GM21576 (cell line): ENCODE measurements around the gene TMEM97.
"Not testable (repeated sequence)": the region's sequence is repeated elsewhere in the genome, so short reads cannot be mapped to it uniquely, and the experiment has no call there.

Source experiments
- ATAC-seq: cut with Tn5 transposase; IDR thresholded peaks from one replicate; pipeline ENCODE4 v1.9.1; 2021; ENCODE audit warnings: mild to moderate bottlenecking, moderate library complexity; ENCODE audit not compliant: unreplicated experiment

The TMEM97 gene

GRCh38 chr17:28335959-28336871 is 17.2 kb downstream of the TMEM97 start:
- ATAC-seq: no peak

DNA sequence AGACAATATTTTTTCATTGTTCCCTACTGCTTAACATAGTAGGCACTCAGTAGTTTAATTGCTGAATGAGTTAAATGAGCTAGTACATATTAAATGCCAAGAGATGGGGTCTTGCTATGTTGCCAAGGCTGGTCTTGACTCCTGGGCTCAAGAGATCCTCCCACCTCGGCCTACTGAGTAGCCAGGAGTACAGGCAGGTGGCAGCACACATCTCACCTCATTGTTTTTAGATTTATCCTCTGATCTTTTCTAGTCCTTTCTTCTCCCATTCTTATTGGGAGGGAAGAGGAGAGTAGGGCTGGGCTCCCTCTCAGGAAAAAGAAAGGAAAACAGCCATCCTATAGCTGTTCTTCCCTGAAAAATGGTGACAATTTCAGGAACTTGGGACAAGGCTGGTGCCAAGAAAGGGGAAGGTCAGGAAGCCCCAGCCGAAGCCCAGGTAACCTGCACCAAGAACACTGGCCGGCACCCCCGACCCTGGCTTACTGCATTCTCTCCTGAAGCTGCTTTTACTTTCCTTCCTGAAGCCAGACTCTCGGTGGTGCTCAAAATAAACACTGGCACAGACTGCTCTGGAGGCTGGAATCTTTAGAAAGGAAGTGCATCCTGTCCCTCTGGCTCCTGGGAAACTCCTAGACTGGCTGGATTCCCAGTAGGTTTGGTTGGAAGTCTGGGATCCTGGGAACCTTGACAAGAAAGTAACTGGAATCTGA is 19.2 kb downstream of the TMEM97 start:
- ATAC-seq: no peak

DNA sequence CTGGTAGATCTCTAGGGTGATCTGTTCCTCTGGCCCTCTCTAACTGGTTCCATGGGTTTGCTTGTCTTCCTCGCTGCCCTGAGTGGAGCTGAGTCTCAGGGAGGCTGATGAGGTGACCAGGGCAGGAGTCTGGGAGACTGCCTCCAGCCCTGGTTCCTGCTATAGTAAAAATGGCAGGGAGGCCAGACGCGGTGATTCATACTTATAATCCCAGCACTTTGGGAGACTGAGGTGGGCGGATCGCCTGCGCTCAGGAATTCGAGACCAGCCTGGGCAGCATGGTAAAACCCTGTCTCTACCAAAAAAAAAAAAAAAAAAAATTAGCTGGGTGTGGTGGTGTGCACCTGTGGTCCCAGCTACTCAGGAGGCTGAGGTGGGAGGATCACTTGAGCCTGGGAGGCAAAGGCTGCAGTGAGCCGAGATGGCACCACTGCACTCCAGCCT is 19.8 kb downstream of the TMEM97 start:
- not testable (repeated sequence) for ATAC-seq

DNA sequence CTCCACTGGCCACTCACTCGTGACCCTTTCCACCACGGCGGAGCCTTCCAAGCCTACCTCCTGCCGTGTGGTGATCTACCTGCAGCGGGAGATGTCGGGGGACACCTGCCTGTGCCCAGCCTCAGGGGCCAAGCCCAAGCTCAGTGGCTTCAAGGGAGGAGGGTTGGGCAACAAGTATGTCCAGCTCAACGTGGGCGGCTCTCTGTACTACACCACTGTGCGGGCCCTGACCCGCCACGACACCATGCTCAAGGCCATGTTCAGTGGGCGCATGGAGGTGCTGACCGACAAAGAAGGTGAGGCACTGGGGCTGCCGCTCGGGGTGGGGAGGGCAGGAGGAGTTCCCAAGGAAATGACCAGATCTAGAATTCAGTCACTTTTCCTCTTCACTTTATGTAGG is 20.4 kb downstream of the TMEM97 start:
- ATAC-seq: no peak

GRCh38 chr17:28340374-28340773 is 21.4 kb downstream of the TMEM97 start:
- ATAC-seq: no peak

GRCh38 chr17:28341516-28341915 is 22.5 kb downstream of the TMEM97 start:
- ATAC-seq: no peak

GRCh38 chr17:28342313-28342712 is 23.3 kb downstream of the TMEM97 start:
- no peak for ATAC-seq

GRCh38 chr17:28343491-28343932 is 24.5 kb downstream of the TMEM97 start:
- ATAC-seq: no peak

GRCh38 chr17:28344011-28344410 is 25.0 kb downstream of the TMEM97 start:
- no peak for ATAC-seq

DNA sequence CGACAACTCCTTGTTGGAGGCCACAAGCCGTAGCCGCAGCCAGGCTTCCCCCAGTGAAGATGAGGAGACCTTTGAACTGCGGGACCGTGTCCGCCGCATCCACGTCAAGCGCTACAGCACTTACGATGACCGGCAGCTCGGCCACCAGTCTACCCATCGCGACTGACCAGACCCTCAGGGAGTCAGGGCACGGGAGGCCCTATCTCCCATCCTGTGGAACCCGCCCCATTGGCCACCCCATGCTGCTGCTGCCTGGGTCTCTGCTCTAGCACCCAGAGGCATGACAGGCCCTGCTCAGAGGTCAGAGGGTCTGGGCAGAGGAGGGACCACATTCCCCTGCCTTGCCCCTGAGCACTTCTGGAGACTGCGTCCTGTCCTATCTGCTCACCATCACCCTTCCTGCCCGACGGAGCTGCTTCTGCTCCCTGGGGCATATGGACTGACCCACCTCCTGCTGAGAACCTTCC is 25.5 kb downstream of the TMEM97 start:
- no peak for ATAC-seq

GRCh38 chr17:28345419-28346198 is 26.6 kb downstream of the TMEM97 start:
- no peak for ATAC-seq

GRCh38 chr17:28346199-28346580 is 27.2 kb downstream of the TMEM97 start:
- no peak for ATAC-seq

GRCh38 chr17:28346746-28347246 is 27.8 kb downstream of the TMEM97 start:
- no peak for ATAC-seq

- no peak for ATAC-seq
Observed at GRCh38 chr17:28347261-28347891, 28.4 kb downstream of the TMEM97 start.

DNA sequence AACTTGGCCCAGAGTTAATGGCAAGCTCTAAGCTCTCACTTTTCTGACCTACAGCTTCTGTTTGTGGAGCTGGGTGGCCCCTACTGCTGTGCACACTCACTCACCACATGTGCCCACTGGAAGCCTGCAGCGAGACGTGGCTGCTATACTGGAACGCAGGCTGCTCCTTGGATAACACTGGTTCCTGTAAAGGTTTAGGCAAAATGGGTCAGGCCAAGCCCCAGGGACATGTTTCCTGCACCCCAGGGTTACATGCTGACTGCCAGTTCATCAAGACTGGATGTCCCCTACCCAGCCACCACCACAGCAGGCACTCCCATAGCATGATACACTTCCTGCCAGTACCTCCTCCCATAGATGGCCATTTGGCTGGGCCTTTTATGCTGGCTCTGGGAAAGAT is 30.0 kb downstream of the TMEM97 start:
- ATAC-seq: no peak

- ATAC-seq: no peak
Observed at GRCh38 chr17:28350271-28350670, 31.3 kb downstream of the TMEM97 start.

DNA sequence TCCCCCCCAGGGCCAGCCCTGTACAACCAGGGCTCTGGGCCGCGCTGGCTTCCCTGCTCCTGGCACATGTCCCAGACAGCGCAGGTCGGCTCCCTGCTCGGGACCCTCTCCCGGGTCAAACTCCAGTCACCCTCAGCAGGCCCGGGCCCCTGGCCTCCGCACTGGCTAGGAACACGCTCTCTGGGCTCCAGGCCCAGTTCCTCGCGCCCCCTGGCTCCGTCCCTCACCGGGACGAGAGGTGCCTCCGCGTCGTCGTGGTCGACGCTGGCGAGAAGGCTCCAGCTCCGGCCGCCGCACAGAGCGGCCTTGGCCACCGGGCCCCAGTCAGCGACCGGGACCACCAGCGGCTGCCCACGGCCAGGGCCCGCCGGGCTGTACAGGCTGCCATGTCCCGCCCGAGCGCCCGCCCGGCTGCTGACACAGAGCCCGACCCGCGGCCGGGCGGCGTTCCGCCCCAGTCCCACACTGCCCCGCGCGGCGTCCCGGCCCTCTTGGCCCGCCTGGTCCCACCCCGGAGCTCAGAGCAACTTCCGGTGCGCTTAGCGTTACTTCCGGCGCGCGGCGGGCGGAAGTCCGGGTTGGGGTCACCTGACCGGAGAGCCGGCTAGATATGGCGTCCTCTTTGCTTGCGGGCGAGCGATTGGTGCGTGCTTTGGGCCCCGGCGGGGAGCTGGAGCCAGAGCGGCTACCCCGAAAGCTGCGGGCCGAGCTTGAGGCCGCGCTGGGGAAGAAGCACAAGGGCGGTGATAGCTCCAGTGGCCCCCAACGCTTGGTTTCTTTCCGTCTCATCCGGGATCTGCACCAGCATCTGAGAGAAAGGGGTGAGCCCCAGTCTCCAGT is 38.3 kb downstream of the TMEM97 start, which contains the start of gene POLDIP2:
Gene POLDIP2, minus strand, starts transcription at position 467 of the 840 bp plus-strand sequence. Its CDS starts 79 bp downstream, at position 388.
- peak; percentile 87 for ATAC-seq

- no peak for ATAC-seq
Observed at GRCh38 chr17:28357901-28358197, 38.8 kb downstream of the TMEM97 start.

DNA sequence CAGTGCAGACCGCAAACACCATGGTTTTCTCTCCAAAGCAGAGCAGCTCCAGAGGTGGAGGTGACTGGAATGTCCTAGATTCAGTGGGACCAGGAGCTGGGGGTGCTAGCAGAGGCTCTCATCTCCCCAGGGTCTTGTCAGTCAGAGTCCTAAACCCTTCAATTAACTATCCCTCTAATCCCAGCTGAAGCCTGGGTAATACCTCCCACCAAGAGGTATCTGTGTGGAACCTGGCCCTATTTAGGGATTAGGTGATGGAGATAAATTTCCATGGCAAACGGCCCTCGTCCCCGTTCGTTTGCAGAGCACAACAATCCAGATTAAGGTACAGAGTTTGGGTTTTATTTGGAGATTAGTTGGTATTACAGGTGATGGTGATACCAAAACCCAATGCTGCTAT is 44.2 kb downstream of the TMEM97 start:
- ATAC-seq: no peak
